Lung (tissue), 16 donors: ENCODE measurements around the gene DRD3. TPM values are rescaled to one million over a fixed set of nuclear protein-coding genes. Genes with fewer than 3 reads are reported as not detected.

Experiments
- ATAC-seq: fragments of 200-7000 bp; cut with Tn5 transposase; one replicate; pipeline ENCODE4 v1.9.1; 2020; ENCODE audit warnings: moderate number of reproducible peaks; ENCODE audit not compliant: insufficient read depth, low FRiP score
- DNase-seq, 3 donors: peaks; one replicate each; pipeline ENCODE4 v3.0.0-alpha.2; 2013 to 2017
- H3K27ac ChIP-seq, 2 donors: one replicate each; pipeline ENCODE4 v1.5.1; 2013; ENCODE audit warnings: mild to moderate bottlenecking in 2 of 2, moderate library complexity in 2 of 2, control low read depth in 1 of 2, inconsistent platforms in 1 of 2, low read depth in 1 of 2, low read length in 1 of 2
- H3K27me3 ChIP-seq, 3 donors: one replicate each; pipeline ENCODE4 v1.5.1; 2013; ENCODE audit warnings: low read length in 2 of 3; ENCODE audit not compliant: control insufficient read depth in 3 of 3, insufficient read depth in 3 of 3
- H3K36me3 ChIP-seq, 4 donors: one replicate each; pipeline ENCODE4 v1.5.1; 2013; ENCODE audit warnings: low read length in 4 of 4, mild to moderate bottlenecking in 1 of 4, moderate library complexity in 1 of 4; ENCODE audit not compliant: control insufficient read depth in 4 of 4, insufficient read depth in 4 of 4
- H3K4me1 ChIP-seq, 5 donors: one replicate each; pipeline ENCODE4 v1.5.1; 2013; ENCODE audit warnings: low read length in 5 of 5, mild to moderate bottlenecking in 2 of 5, moderate library complexity in 1 of 5; ENCODE audit not compliant: control insufficient read depth in 5 of 5, insufficient read depth in 5 of 5
- H3K4me3 ChIP-seq: one replicate; pipeline ENCODE4 v1.5.1; 2013; ENCODE audit warnings: mild to moderate bottlenecking, control low read depth, moderate library complexity
- H3K9ac ChIP-seq, 2 donors: one replicate each; pipeline ENCODE4 v1.5.1; 2013; ENCODE audit warnings: low read length in 2 of 2, control low read depth in 1 of 2; ENCODE audit not compliant: insufficient read depth in 1 of 2
- H3K9me3 ChIP-seq, 4 donors: one replicate each; pipeline ENCODE4 v1.5.1; 2013; ENCODE audit warnings: low read length in 3 of 4, mild to moderate bottlenecking in 1 of 4, moderate library complexity in 1 of 4; ENCODE audit not compliant: control insufficient read depth in 4 of 4, insufficient read depth in 3 of 4
- CTCF ChIP-seq: IDR thresholded peaks from 2 replicates; pipeline ENCODE4 v1.5.1; 2012; ENCODE audit warnings: mild to moderate bottlenecking; ENCODE audit errors: control extremely low read depth, extremely low read depth
- WGBS, 2 donors: extraction: QIAGEN DNeasy Blood & Tissue Kit; methylation state at CpG; one replicate each; pipeline ENCODE4 v1.1.7; 2013; 5-methylcytosine and 5-hydroxymethylcytosine counted together
- long read RNA-seq, 5 donors: transcript quantifications; one replicate each; lab custom pipeline, GENCODE V29; 2026
- polyA plus RNA-seq, 2 donors: library from polyadenylated mRNA; stranded (reverse); fragments of 200-250 nt; gene quantifications; one replicate each; pipeline ENCODE4 v1.2.1, GENCODE V29; 2013
- total RNA-seq, 2 donors: library from RNA; depleted of rRNA in 1 of 2; stranded (reverse); fragments of >200 nt in 1 of 2; gene quantifications; one replicate each; pipeline ENCODE4 v1.2.1, GENCODE V29; 2014 to 2021
- donor health status: control.
- donor health status: control.
- donor health status: Bipolar disorder and iron deficiency.
- donor health status: healthy.
- donor health status: DM: yes; HTN: yes; CAD: no.

DRD3 gene
- total RNA-seq (not detected), polyA plus RNA-seq (not detected)
- long read RNA-seq, donor 1, result 0 reads
- long read RNA-seq, donor 2, result 0 reads
- long read RNA-seq, donor 3, result 0 reads
- long read RNA-seq, donor 4, result 0 reads
- long read RNA-seq, donor 5, result 0 reads

- Histone ChIP-seq H3K4me3 (no peak within 1 kb of the TSS), H3K9me3 (no peaks in the 10 kb centered on the region), H3K9ac (no peak within 1 kb of the TSS), H3K27ac (no peak within 1 kb of the TSS), H3K4me1 (peaks cover 0 to 2% (median 0%) of the 10 kb centered on the region in 5 donors), H3K36me3 (no peaks in the 10 kb centered on the region), H3K27me3 (no peaks in the 10 kb centered on the region)
- DNase-seq (peak; percentile 69 to 85 (median 71)), ATAC-seq (no peak)
- no peak for TF ChIP-seq CTCF
- 11 to 16% methylated on average over 7 of the region's 7 CpGs for WGBS, 2 donors
Measured at GRCh38 chr3:114178770-114179368, at the start of gene DRD3. DRD3 (minus strand) TSS chr3:114179052; CDS start chr3:114171992, 7,060 bp downstream.

GRCh38 chr3:114227076-114227475, 48.2 kb upstream of the DRD3 start:
- WGBS, 2 donors, result 86 to 100% methylated on average over 1 of the region's 1 CpG
- Histone ChIP-seq H3K4me3 (no peak overlapping the region), H3K9ac (no peak overlapping the region), H3K27me3 (no peaks in the 10 kb centered on the region), H3K36me3 (no peaks in the 10 kb centered on the region), H3K9me3 (peaks cover 0 to 8% (median 2%) of the 10 kb centered on the region in 4 donors), H3K4me1 (no peaks in the 10 kb centered on the region), H3K27ac (no peak overlapping the region)
- TF ChIP-seq CTCF, result no peak
- ATAC-seq (no peak), DNase-seq (no peak)

- H3K4me1 ChIP-seq, result no peaks in the 10 kb centered on the region
- ATAC-seq, result no peak
- TF ChIP-seq CTCF, result no peak
- no peaks in the 10 kb centered on the region for H3K36me3 ChIP-seq
- no peaks in the 10 kb centered on the region for H3K27me3 ChIP-seq
- H3K27ac ChIP-seq, result no peak overlapping the region
- H3K9ac ChIP-seq, result no peak overlapping the region
- peaks cover 0 to 8% (median 2%) of the 10 kb centered on the region in 4 donors for H3K9me3 ChIP-seq
- no peak overlapping the region for H3K4me3 ChIP-seq
- DNase-seq, result no peak
- WGBS, 2 donors, result 85 to 100% methylated on average over 2 of the region's 2 CpGs
Measured at GRCh38 chr3:114226313-114226712, 47.5 kb upstream of the DRD3 start.
